H9 (cell line): ENCODE measurements around the gene CCDC57. TPM values are rescaled to one million over a fixed set of nuclear protein-coding genes. Genes with fewer than 3 reads are reported as not detected.

Experiments
- DNase-seq: peaks from one replicate; pipeline ENCODE4 v3.0.0-alpha.2; 2017
- H2AFZ ChIP-seq: one replicate; pipeline ENCODE4 v1.6.1; 2013; ENCODE audit warnings: mild to moderate bottlenecking, low read length, control low read depth, moderate library complexity
- H2AK5ac ChIP-seq: 2 replicates; pipeline ENCODE4 v1.6.1; 2013; ENCODE audit warnings: low read length, control low read depth, mixed read lengths; ENCODE audit not compliant: insufficient read length
- H2BK120ac ChIP-seq: one replicate; pipeline ENCODE4 v1.6.1; 2013; ENCODE audit warnings: low read depth, mild to moderate bottlenecking, low read length, control low read depth, inconsistent platforms; ENCODE audit not compliant: poor library complexity, severe bottlenecking
- H2BK12ac ChIP-seq: 2 replicates; pipeline ENCODE4 v1.6.1; 2013; ENCODE audit warnings: low read length, control low read depth, mixed read lengths, low read depth; ENCODE audit not compliant: insufficient read length
- H2BK15ac ChIP-seq: 2 replicates; pipeline ENCODE4 v1.6.1; 2013; ENCODE audit warnings: low read depth, low read length, control low read depth
- H2BK20ac ChIP-seq: one replicate; pipeline ENCODE4 v1.6.1; 2013; ENCODE audit warnings: low read depth, mild to moderate bottlenecking, low read length, control low read depth, inconsistent platforms; ENCODE audit not compliant: poor library complexity, severe bottlenecking
- H2BK5ac ChIP-seq: 2 replicates; pipeline ENCODE4 v1.6.1; 2013; ENCODE audit warnings: low read length, control low read depth, mixed read lengths; ENCODE audit not compliant: insufficient read length
- H3K14ac ChIP-seq: 2 replicates; pipeline ENCODE4 v1.6.1; 2013; ENCODE audit warnings: low read length, control low read depth; ENCODE audit not compliant: insufficient read depth
- H3K18ac ChIP-seq: 2 replicates; pipeline ENCODE4 v1.6.1; 2013; ENCODE audit warnings: low read depth, mild to moderate bottlenecking, mixed read lengths, low read length, control low read depth; ENCODE audit not compliant: insufficient read length
- H3K23ac ChIP-seq: 2 replicates; pipeline ENCODE4 v1.6.1; 2013; ENCODE audit warnings: low read length, control low read depth, mixed read lengths, low read depth; ENCODE audit not compliant: insufficient read length
- H3K23me2 ChIP-seq: 2 replicates; pipeline ENCODE4 v1.6.1; 2013; ENCODE audit warnings: low read depth, mild to moderate bottlenecking, mixed read lengths, low read length, control low read depth; ENCODE audit not compliant: insufficient read length, poor library complexity, severe bottlenecking
- H3K27ac ChIP-seq: 2 replicates; pipeline ENCODE4 v1.5.1; 2013; ENCODE audit warnings: low read length, control low read depth, mixed read lengths, low read depth; ENCODE audit not compliant: insufficient read length
- H3K27me3 ChIP-seq: 2 replicates; pipeline ENCODE4 v1.6.1; 2013; ENCODE audit warnings: low read length, control low read depth, inconsistent platforms; ENCODE audit not compliant: insufficient read depth
- H3K4ac ChIP-seq: 2 replicates; pipeline ENCODE4 v1.6.1; 2013; ENCODE audit warnings: low read depth, mild to moderate bottlenecking, control low read depth, inconsistent platforms, low read length, moderate library complexity
- H3K4me1 ChIP-seq: 2 replicates; pipeline ENCODE4 v1.6.1; 2013; ENCODE audit warnings: low read length, control low read depth, inconsistent platforms; ENCODE audit not compliant: insufficient read depth
- H3K4me2 ChIP-seq: 2 replicates; pipeline ENCODE4 v1.6.1; 2013; ENCODE audit warnings: low read length, control low read depth, mixed read lengths; ENCODE audit not compliant: insufficient read length, insufficient read depth
- H3K56ac ChIP-seq: 2 replicates; pipeline ENCODE4 v1.6.1; 2013; ENCODE audit warnings: low read depth, mild to moderate bottlenecking, mixed read lengths, low read length, control low read depth; ENCODE audit not compliant: insufficient read length
- H3K79me1 ChIP-seq: 2 replicates; pipeline ENCODE4 v1.6.1; 2013; ENCODE audit warnings: low read depth, mild to moderate bottlenecking, moderate library complexity, low read length, control low read depth, inconsistent platforms; ENCODE audit not compliant: insufficient read depth, poor library complexity, severe bottlenecking
- H3K79me2 ChIP-seq: 2 replicates; pipeline ENCODE4 v1.6.1; 2013; ENCODE audit warnings: low read length, control low read depth, inconsistent platforms; ENCODE audit not compliant: insufficient read depth
- H3K9ac ChIP-seq: 2 replicates; pipeline ENCODE4 v1.6.1; 2013; ENCODE audit warnings: low read length, control low read depth, mixed read lengths; ENCODE audit not compliant: insufficient read length; ENCODE audit errors: extremely low read depth
- H3K9me3 ChIP-seq: one replicate; pipeline ENCODE4 v1.6.1; 2013; ENCODE audit warnings: low read depth, low read length, inconsistent platforms; ENCODE audit not compliant: control insufficient read depth
- H3T11ph ChIP-seq: one replicate; pipeline ENCODE4 v1.6.1; 2013; ENCODE audit warnings: mild to moderate bottlenecking, low read length, control low read depth, inconsistent platforms
- H4K20me1 ChIP-seq: one replicate; pipeline ENCODE4 v1.6.1; 2013; ENCODE audit not compliant: control insufficient read depth, insufficient read length, insufficient read depth
- H4K5ac ChIP-seq: 2 replicates; pipeline ENCODE4 v1.6.1; 2013; ENCODE audit warnings: low read depth, mild to moderate bottlenecking, mixed read lengths, low read length, control low read depth; ENCODE audit not compliant: insufficient read length
- H4K8ac ChIP-seq: replicated peaks from 2 replicates; pipeline ENCODE4 v1.6.1; 2013; ENCODE audit warnings: low read length, control low read depth, mixed read lengths, low read depth; ENCODE audit not compliant: insufficient read length
- H4K91ac ChIP-seq: 2 replicates; pipeline ENCODE4 v1.6.1; 2013; ENCODE audit warnings: low read depth, mild to moderate bottlenecking, moderate library complexity, mixed read lengths, low read length, control low read depth; ENCODE audit not compliant: insufficient read length
- H3K27ac Mint-ChIP-seq, 3 experiments: 2 replicates in 2 of 3; 3 replicates in 1 of 3; pipeline ENCODE4 v1.8.0; 2020 to 2021; ENCODE audit warnings: mixed read lengths in 3 of 3, mild to moderate bottlenecking in 1 of 3, moderate library complexity in 1 of 3
- H3K27me3 Mint-ChIP-seq: 2 replicates; pipeline ENCODE4 v1.8.0; 2021; ENCODE audit warnings: low read depth, mild to moderate bottlenecking, moderate library complexity, mixed read lengths
- H3K36me3 Mint-ChIP-seq, 3 experiments: 2 replicates in 2 of 3; 3 replicates in 1 of 3; pipeline ENCODE4 v1.8.0; 2020 to 2021; ENCODE audit warnings: low read depth in 3 of 3, mixed read lengths in 3 of 3; ENCODE audit not compliant: insufficient read depth in 1 of 3
- H3K4me1 Mint-ChIP-seq, 2 experiments: 2 replicates each; pipeline ENCODE4 v1.8.0; 2020; ENCODE audit warnings: mixed read lengths in 2 of 2
- H3K4me3 Mint-ChIP-seq, 2 experiments: 2 replicates in 1 of 2; 3 replicates in 1 of 2; pipeline ENCODE4 v1.8.0; 2020 to 2021; ENCODE audit warnings: mild to moderate bottlenecking in 2 of 2, mixed read lengths in 2 of 2, moderate library complexity in 1 of 2
- H3K9me3 Mint-ChIP-seq, 2 experiments: 2 replicates in 1 of 2; 3 replicates in 1 of 2; pipeline ENCODE4 v1.8.0; 2020; ENCODE audit warnings: mild to moderate bottlenecking in 2 of 2, mixed read lengths in 2 of 2, moderate library complexity in 1 of 2
- CTCF ChIP-seq: fragments of 200-600 bp; sonication (generic); conservative IDR thresholded peaks from 3 replicates; pipeline ENCODE4 v1.8.0; 2021; ENCODE audit warnings: antibody characterized with exemption, mild to moderate bottlenecking
- whole genome bisulfite sequencing: extraction: QIAGEN DNeasy Blood & Tissue Kit; methylation state at CpG from one replicate; pipeline ENCODE4 v1.1.7; 2013; ENCODE audit warnings: missing lambda C conversion rate, low lambda C conversion rate, mixed read lengths; ENCODE audit not compliant: insufficient read length; ENCODE audit errors: extremely low coverage; 5-methylcytosine and 5-hydroxymethylcytosine counted together
- total RNA-seq: library from RNA; stranded (reverse); gene quantifications from 2 replicates; pipeline ENCODE4 v1.2.1, GENCODE V29; 2021

The CCDC57 gene
- total RNA-seq, 1 experiment from 2014 or later: 11.0 TPM

GRCh38 chr17:82184761-82185160, 27.9 kb downstream of the CCDC57 start:
- no peak overlapping the region for H4K5ac ChIP-seq
- H3K14ac ChIP-seq: no peak overlapping the region
- Mint-ChIP-seq H3K4me3 (no peak overlapping the region), H3K9me3 (no peaks in the 10 kb centered on the region), H3K27ac (no peak overlapping the region), H3K36me3 (peaks cover 3 to 11% (median 9%) of the 10 kb centered on the region in 3 experiments; a peak in 6 of 7 replicates), H3K27me3 (peaks cover 61% of the 10 kb centered on the region), H3K4me1 (no peaks in the 10 kb centered on the region)
- no peak for TF ChIP-seq CTCF
- H3K79me1 ChIP-seq: no peaks in the 10 kb centered on the region
- H2AK5ac ChIP-seq: no peak overlapping the region
- no CpG with 5 or more reads among the region's 5 CpGs for WGBS
- H2AFZ ChIP-seq: no peak overlapping the region
- no peak overlapping the region for H4K91ac ChIP-seq
- no peak overlapping the region for H3K23ac ChIP-seq
- H2BK5ac ChIP-seq: no peak overlapping the region
- H4K20me1 ChIP-seq: no peaks in the 10 kb centered on the region
- H2BK12ac ChIP-seq: no peak overlapping the region
- no peak overlapping the region for H2BK120ac ChIP-seq
- no peak for DNase-seq
- no peak overlapping the region for H2BK15ac ChIP-seq
- no peak overlapping the region for H3K56ac ChIP-seq
- no peak overlapping the region for H3K18ac ChIP-seq
- H3K9me3 ChIP-seq: no peaks in the 10 kb centered on the region
- no peaks in the 10 kb centered on the region for H3K23me2 ChIP-seq
- no peak overlapping the region for H4K8ac ChIP-seq
- no peak overlapping the region for H3K27ac ChIP-seq
- H3T11ph ChIP-seq: no peak overlapping the region
- no peaks in the 10 kb centered on the region; the same call in 1 of the 2 replicates for H3K27me3 ChIP-seq
- H2BK20ac ChIP-seq: no peak overlapping the region
- no peaks in the 10 kb centered on the region for H3K79me2 ChIP-seq
- no peak overlapping the region for H3K9ac ChIP-seq
- no peak overlapping the region for H3K4me2 ChIP-seq
- no peak overlapping the region for H3K4ac ChIP-seq
- no peaks in the 10 kb centered on the region for H3K4me1 ChIP-seq
